Cortex of kidney (tissue), 1 donor: ENCODE data around the gene UQCC2.

Source experiments
- DNase-seq: peaks from one replicate; lab custom pipeline; 2025; lab: John Stamatoyannopoulos, UW

The UQCC2 gene

DNA sequence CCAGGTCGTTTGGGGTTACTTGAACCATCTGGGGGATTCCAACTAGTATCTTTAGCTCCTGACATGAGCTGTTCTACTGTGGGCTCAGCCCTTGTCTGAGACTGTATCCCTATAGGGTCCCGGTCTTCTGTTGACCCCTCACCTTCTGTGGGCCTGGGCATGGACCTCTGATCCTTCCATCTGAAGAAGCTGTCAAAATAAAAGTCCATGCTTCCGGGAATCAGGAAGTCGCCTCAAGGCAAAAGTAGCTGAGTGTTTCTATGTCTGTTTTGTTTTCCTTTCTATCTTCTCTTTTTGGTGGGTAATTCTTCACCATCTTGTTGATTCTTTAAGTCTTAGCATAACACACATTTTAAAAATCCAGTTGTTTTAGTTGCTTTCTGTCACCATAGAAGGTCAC, 60.1 kb downstream of the UQCC2 start:
- no peak for DNase-seq
